NK-92 (cell line): Measurements from ENCODE around the gene ZBTB9.
A peak's percentile ranks its signal among the peaks of the same experiment; 100 is the strongest.

Experiments used
- DNase-seq: peaks from one replicate; lab custom pipeline; 2025; ENCODE audit not compliant: unreplicated experiment; lab: John Stamatoyannopoulos, UW

ZBTB9 gene

GRCh38 chr6:33454009-33454946, at the start of gene ZBTB9:
TSS of gene ZBTB9 (plus strand) at chr6:33454576. CDS start at chr6:33455101, 525 bp downstream.
- DNase-seq: peak; percentile 85

GRCh38 chr6:33404884-33405283, 49.5 kb upstream of the ZBTB9 start:
- no peak for DNase-seq

- DNase-seq: no peak
Measured at GRCh38 chr6:33405386-33405940, 48.9 kb upstream of the ZBTB9 start.

GRCh38 chr6:33406126-33406525, 48.2 kb upstream of the ZBTB9 start:
- DNase-seq: no peak

- DNase-seq: no peak
Measured at GRCh38 chr6:33407132-33407718, 47.2 kb upstream of the ZBTB9 start.

- DNase-seq: peak; percentile 99
Measured at GRCh38 chr6:33410050-33410710, 44.2 kb upstream of the ZBTB9 start.

GRCh38 chr6:33410711-33411631, 43.4 kb upstream of the ZBTB9 start, which contains the start of gene PHF1:
TSS of gene PHF1 (plus strand) at chr6:33411014. CDS start at chr6:33412264, 1,250 bp downstream.
- DNase-seq: no peak

- DNase-seq: no peak
Measured at GRCh38 chr6:33411632-33412005, 42.8 kb upstream of the ZBTB9 start.

- no peak for DNase-seq
Measured at GRCh38 chr6:33412140-33413009, 42.0 kb upstream of the ZBTB9 start.

- DNase-seq: no peak
Measured at GRCh38 chr6:33413241-33414120, 40.9 kb upstream of the ZBTB9 start.

GRCh38 chr6:33414592-33415271, 39.6 kb upstream of the ZBTB9 start:
- no peak for DNase-seq

GRCh38 chr6:33415831-33416230, 38.5 kb upstream of the ZBTB9 start:
- DNase-seq: no peak

- DNase-seq: no peak
Measured at GRCh38 chr6:33416386-33417127, 37.8 kb upstream of the ZBTB9 start.

- DNase-seq: no peak
Measured at GRCh38 chr6:33417128-33417902, 37.1 kb upstream of the ZBTB9 start.

- peak; percentile 93 for DNase-seq
Measured at GRCh38 chr6:33417903-33418689, 36.3 kb upstream of the ZBTB9 start, which contains the start of gene CUTA. TSS of gene CUTA (minus strand) at chr6:33418107. CDS start at chr6:33418000, 107 bp downstream.
